K562 (cell line): ENCODE data around the gene ATXN10. TPM values are rescaled to one million over a fixed set of nuclear protein-coding genes. Genes with fewer than 3 reads are reported as not detected.

Experiments used
- ARHGAP35 ChIP-seq: fragments of 450-650 bp; IDR thresholded peaks from 2 replicates; pipeline ENCODE4 v1.6.1; 2018; ENCODE audit not compliant: partially characterized antibody
- ARID2 ChIP-seq: fragments of 450-650 bp; IDR thresholded peaks from 2 replicates; pipeline ENCODE4 v1.6.1; 2017; ENCODE audit warnings: antibody characterized with exemption, mild to moderate bottlenecking
- ESRRB ChIP-seq: fragments of 250-450 bp; sonication (Bioruptor Pico); IDR thresholded peaks from 2 replicates; pipeline ENCODE4 v1.5.0; 2020; ENCODE audit warnings: mild to moderate bottlenecking, moderate library complexity, borderline replicate concordance
- ETV1 ChIP-seq: fragments of 450-650 bp; conservative IDR thresholded peaks from 2 replicates; pipeline ENCODE4 v1.6.1; 2016; ENCODE audit warnings: missing genetic modification characterization, control low read depth, low read depth, missing compliant biosample characterization
- HDAC2 ChIP-seq: fragments of 450-650 bp; IDR thresholded peaks from 2 replicates; pipeline ENCODE4 v1.6.1; 2016; ENCODE audit warnings: mild to moderate bottlenecking
- PPARD ChIP-seq: fragments of 250-450 bp; sonication (Bioruptor Pico); IDR thresholded peaks from 2 replicates; pipeline ENCODE4 v1.8.0; 2022; ENCODE audit warnings: inconsistent platforms, mild to moderate bottlenecking, moderate library complexity
- RERE ChIP-seq: sonication (generic); formaldehyde crosslinking; IDR thresholded peaks from 2 replicates; pipeline ENCODE4 v1.8.0; 2023; ENCODE audit warnings: missing genetic modification reagents, mild to moderate bottlenecking, borderline replicate concordance
- REST ChIP-seq, 2 experiments: fragments of 450-650 bp; formaldehyde crosslinking in 1 of 2; IDR thresholded peaks; 2 replicates each; pipeline versions ENCODE4 v1.4.0 to v1.6.1; 2014 to 2020; ENCODE audit warnings: mild to moderate bottlenecking in 2 of 2, borderline replicate concordance in 1 of 2, low read depth in 1 of 2
- SIRT6 ChIP-seq: IDR thresholded peaks from one replicate; pipeline ENCODE4 v1.6.1; 2012; ENCODE audit warnings: low read depth, mild to moderate bottlenecking, control low read depth, inconsistent platforms, low read length, moderate library complexity
- U2AF2 ChIP-seq: fragments of 200-400 bp; formaldehyde crosslinking; optimal IDR thresholded peaks from 2 replicates; pipeline ENCODE3; 2017; ENCODE audit warnings: low read depth, mild to moderate bottlenecking, low read length
- polyA plus RNA-seq, 8 experiments: library from polyadenylated mRNA; depleted of rRNA in 4 of 8; stranded (reverse) in 5 of 8; unstranded in 3 of 8; fragments of >200 nt; fragmentation: Nextera tagmentation in 2 of 8; fragmentation: Illumina TruSeq in 1 of 8; extraction: Ambion mirVana in 2 of 8; extraction: Trizol in 1 of 8; gene quantifications; 2 replicates each; pipeline versions ENCODE4 v1.2.1 to v1.2.3, GENCODE V29; 2011 to 2014; ENCODE audit warnings: inconsistent platforms in 1 of 8, missing spikeins in 1 of 8
- total RNA-seq, 7 experiments: library from RNA; depleted of rRNA in 6 of 7; stranded (reverse); fragments of >200 nt in 6 of 7; fragmentation: Illumina TruSeq in 2 of 7; extraction: Trizol in 2 of 7; gene quantifications; 2 replicates each; pipeline versions ENCODE4 v1.2.1 to v1.2.3, GENCODE V29; 2011 to 2021; ENCODE audit warnings: low replicate concordance in 1 of 7
- TF ChIP-seq, protein P1 (sequence below): fragments of 250-450 bp; sonication (Bioruptor Pico); IDR thresholded peaks from 2 replicates; pipeline ENCODE4 v1.8.0; 2022; ENCODE audit warnings: inconsistent platforms

Gene ATXN10
- total and polyA plus RNA-seq, 9 of the 15 experiments (the other 6 are each of a cell fraction or from before 2014, with no cell fraction given), result 11.5 to 190 (median 33.6) TPM

DNA sequence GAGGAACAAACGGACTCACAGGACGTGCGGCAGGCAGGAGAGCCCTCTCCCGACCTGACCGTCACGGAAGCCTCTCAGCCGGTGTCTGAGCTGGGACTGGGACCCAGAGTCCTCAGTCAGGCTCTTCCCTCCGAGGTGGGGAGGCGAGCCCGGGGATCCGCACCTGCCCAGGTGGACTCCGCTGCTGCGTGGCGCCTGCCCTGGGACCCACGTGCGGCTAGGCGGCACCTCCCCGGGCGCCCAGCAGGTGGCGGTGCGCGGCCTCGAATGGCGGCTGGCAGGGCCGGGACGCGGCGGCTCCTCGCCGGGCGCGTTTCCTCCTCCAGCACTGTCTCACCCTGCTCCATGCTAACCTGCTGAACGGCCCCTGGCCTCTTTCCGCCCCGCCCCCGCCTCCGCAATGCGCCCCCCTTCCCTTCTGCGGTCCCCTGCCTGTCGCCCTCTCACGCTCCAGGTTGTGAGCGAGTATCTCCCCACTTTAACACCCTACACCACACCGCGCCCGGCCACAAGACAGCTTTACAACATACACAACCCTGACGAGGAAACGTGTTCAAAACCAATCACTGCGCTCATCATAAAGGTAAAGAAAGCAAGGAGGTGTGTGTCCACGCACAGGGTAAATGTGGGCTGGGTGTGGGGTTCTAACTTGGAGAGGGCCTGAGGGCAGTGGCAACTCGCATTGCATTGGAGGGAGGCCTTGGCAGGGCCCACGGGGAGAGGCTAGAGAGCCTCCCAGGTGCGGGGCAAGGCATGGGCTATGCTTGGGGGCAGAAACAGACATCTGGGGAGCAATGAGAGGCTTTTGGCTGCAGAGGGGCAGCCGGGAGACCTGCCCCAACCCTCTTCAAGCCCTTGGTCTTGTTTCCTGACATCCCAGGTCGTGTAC, 25.9 kb upstream of the ATXN10 start (continued):
- no peak for TF ChIP-seq ARHGAP35
- TF ChIP-seq ETV1 (tag), result no peak
- TF ChIP-seq HDAC2, result no peak
- no peak for TF ChIP-seq ESRRB (CRISPR knock-in tag)
- no peak for TF ChIP-seq ARID2
- no peak for TF ChIP-seq SIRT6
- TF ChIP-seq, protein P1, sequence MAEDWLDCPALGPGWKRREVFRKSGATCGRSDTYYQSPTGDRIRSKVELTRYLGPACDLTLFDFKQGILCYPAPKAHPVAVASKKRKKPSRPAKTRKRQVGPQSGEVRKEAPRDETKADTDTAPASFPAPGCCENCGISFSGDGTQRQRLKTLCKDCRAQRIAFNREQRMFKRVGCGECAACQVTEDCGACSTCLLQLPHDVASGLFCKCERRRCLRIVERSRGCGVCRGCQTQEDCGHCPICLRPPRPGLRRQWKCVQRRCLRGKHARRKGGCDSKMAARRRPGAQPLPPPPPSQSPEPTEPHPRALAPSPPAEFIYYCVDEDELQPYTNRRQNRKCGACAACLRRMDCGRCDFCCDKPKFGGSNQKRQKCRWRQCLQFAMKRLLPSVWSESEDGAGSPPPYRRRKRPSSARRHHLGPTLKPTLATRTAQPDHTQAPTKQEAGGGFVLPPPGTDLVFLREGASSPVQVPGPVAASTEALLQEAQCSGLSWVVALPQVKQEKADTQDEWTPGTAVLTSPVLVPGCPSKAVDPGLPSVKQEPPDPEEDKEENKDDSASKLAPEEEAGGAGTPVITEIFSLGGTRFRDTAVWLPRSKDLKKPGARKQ (CRISPR knock-in tag), result no peak
- TF ChIP-seq U2AF2, result no peak
- TF ChIP-seq REST (IDR thresholded peaks at IDR 0.05; ENCODE audit: borderline replicate concordance), result peak; percentile 76
- no peak for TF ChIP-seq REST (CRISPR knock-in tag; IDR thresholded peaks at IDR 0.05; ENCODE audit: low read depth)
- TF ChIP-seq RERE (CRISPR knock-in tag), result no peak
- no peak for TF ChIP-seq PPARD
